Activated naive CD8-positive, alpha-beta T cell treated with anti-CD3 and anti-CD28 coated beads, Interleukin-2, amount 50 U/mL, for 24 hours (primary cell): ENCODE results near the gene MINAR1.
"Not testable (repeated sequence)": the region's sequence is repeated elsewhere in the genome, so short reads cannot be mapped to it uniquely, and the experiment has no call there.

ENCODE experiments used
- ATAC-seq: fragments of 150-1000 bp; cut with Tn5 transposase; one replicate; pipeline ENCODE4 v1.10.0; 2021
- DNase-seq: peaks from one replicate; pipeline ENCODE4 v3.0.0; 2021
- H3K27ac Mint-ChIP-seq: one replicate; pipeline ENCODE4 v1.8.0; 2021; ENCODE audit warnings: mild to moderate bottlenecking, mixed read lengths
- H3K27me3 Mint-ChIP-seq: one replicate; pipeline ENCODE4 v1.8.0; 2021; ENCODE audit warnings: mixed read lengths
- H3K36me3 Mint-ChIP-seq: one replicate; pipeline ENCODE4 v1.8.0; 2021; ENCODE audit warnings: low read depth, mixed read lengths
- H3K4me1 Mint-ChIP-seq: one replicate; pipeline ENCODE4 v1.8.0; 2021; ENCODE audit warnings: mixed read lengths
- H3K4me3 Mint-ChIP-seq: one replicate; pipeline ENCODE4 v1.8.0; 2021; ENCODE audit warnings: mild to moderate bottlenecking, moderate library complexity, mixed read lengths
- H3K9me3 Mint-ChIP-seq: one replicate; pipeline ENCODE4 v1.8.0; 2021; ENCODE audit warnings: mixed read lengths

MINAR1 gene

GRCh38 chr15:79416876-79417275 lies 15.3 kb upstream of the MINAR1 start:
- peaks cover 8% of the 10 kb centered on the region for H3K36me3 Mint-ChIP-seq

GRCh38 chr15:79418693-79419279 lies 13.3 kb upstream of the MINAR1 start:
- Mint-ChIP-seq H3K4me1 (no peaks in the 10 kb centered on the region), H3K27me3 (no peaks in the 10 kb centered on the region), H3K4me3 (no peak overlapping the region), H3K27ac (no peak overlapping the region), H3K9me3 (no peaks in the 10 kb centered on the region), H3K36me3 (no peaks in the 10 kb centered on the region)
- DNase-seq (no peak), ATAC-seq (no peak)

More at GRCh38 chr15:79416876-79417275, 15.3 kb upstream of the MINAR1 start:
- no peak overlapping the region for H3K4me3 Mint-ChIP-seq
- DNase-seq (no peak), ATAC-seq (no peak)
- no peaks in the 10 kb centered on the region for H3K27me3 Mint-ChIP-seq
- H3K4me1 Mint-ChIP-seq: no peaks in the 10 kb centered on the region
- no peaks in the 10 kb centered on the region for H3K9me3 Mint-ChIP-seq
- H3K27ac Mint-ChIP-seq: no peak overlapping the region

- Mint-ChIP-seq H3K27me3 (peaks cover 21% of the 10 kb centered on the region), H3K36me3 (peaks cover 2% of the 10 kb centered on the region), H3K9me3 (no peaks in the 10 kb centered on the region), H3K4me3 (no peak overlapping the region), H3K4me1 (no peaks in the 10 kb centered on the region), H3K27ac (no peak overlapping the region)
- ATAC-seq (no peak), DNase-seq (no peak)
Measured at GRCh38 chr15:79425591-79426295, 6.4 kb upstream of the MINAR1 start.

- not testable (repeated sequence) for ATAC-seq, H3K4me3 Mint-ChIP-seq, H3K4me1 Mint-ChIP-seq, H3K9me3 Mint-ChIP-seq, H3K36me3 Mint-ChIP-seq, DNase-seq, H3K27ac Mint-ChIP-seq
- H3K27me3 Mint-ChIP-seq: peaks cover 28% of the 10 kb centered on the region
Measured at GRCh38 chr15:79426899-79427298, 5.2 kb upstream of the MINAR1 start.

GRCh38 chr15:79427781-79428598 lies 4.1 kb upstream of the MINAR1 start:
- Mint-ChIP-seq H3K27ac (no peak overlapping the region), H3K4me1 (peaks cover 5% of the 10 kb centered on the region), H3K9me3 (no peaks in the 10 kb centered on the region), H3K4me3 (no peak overlapping the region), H3K36me3 (peaks cover 2% of the 10 kb centered on the region), H3K27me3 (peaks cover 35% of the 10 kb centered on the region)
- DNase-seq (no peak), ATAC-seq (no peak)

GRCh38 chr15:79430901-79431635 lies 1.1 kb upstream of the MINAR1 start:
- no peaks in the 10 kb centered on the region for H3K9me3 Mint-ChIP-seq
- no peaks in the 10 kb centered on the region for H3K36me3 Mint-ChIP-seq
- peaks cover 52% of the 10 kb centered on the region for H3K27me3 Mint-ChIP-seq
- DNase-seq: no peak
- no peak for ATAC-seq
- H3K27ac Mint-ChIP-seq: no peak overlapping the region
- no peak overlapping the region for H3K4me3 Mint-ChIP-seq
- peaks cover 5% of the 10 kb centered on the region for H3K4me1 Mint-ChIP-seq

- H3K27me3 Mint-ChIP-seq: peaks cover 52% of the 10 kb centered on the region
- H3K9me3 Mint-ChIP-seq: peaks cover 4% of the 10 kb centered on the region
- H3K36me3 Mint-ChIP-seq: no peaks in the 10 kb centered on the region
- H3K4me1 Mint-ChIP-seq: peaks cover 5% of the 10 kb centered on the region
- DNase-seq: no peak
- H3K4me3 Mint-ChIP-seq: no peak overlapping the region
- ATAC-seq: peak; percentile 33
- no peak overlapping the region for H3K27ac Mint-ChIP-seq
Measured at GRCh38 chr15:79432345-79433275, 474 bp downstream of the MINAR1 start.

GRCh38 chr15:79433276-79433990 lies 1.3 kb downstream of the MINAR1 start:
- no peak overlapping the region for H3K27ac Mint-ChIP-seq
- no peak overlapping the region for H3K4me3 Mint-ChIP-seq
- H3K36me3 Mint-ChIP-seq: no peaks in the 10 kb centered on the region
- H3K4me1 Mint-ChIP-seq: peaks cover 5% of the 10 kb centered on the region
- peaks cover 48% of the 10 kb centered on the region for H3K27me3 Mint-ChIP-seq
- ATAC-seq (no peak), DNase-seq (no peak)
- peaks cover 4% of the 10 kb centered on the region for H3K9me3 Mint-ChIP-seq

- H3K9me3 Mint-ChIP-seq: peaks cover 4% of the 10 kb centered on the region
- H3K27me3 Mint-ChIP-seq: peaks cover 43% of the 10 kb centered on the region
- no peaks in the 10 kb centered on the region for H3K36me3 Mint-ChIP-seq
- ATAC-seq: no peak
- DNase-seq: no peak
- H3K4me3 Mint-ChIP-seq: no peak overlapping the region
- peaks cover 5% of the 10 kb centered on the region for H3K4me1 Mint-ChIP-seq
- H3K27ac Mint-ChIP-seq: no peak overlapping the region
Measured at GRCh38 chr15:79434361-79434760, 2.2 kb downstream of the MINAR1 start.

- no peak overlapping the region for H3K27ac Mint-ChIP-seq
- H3K27me3 Mint-ChIP-seq: peaks cover 28% of the 10 kb centered on the region
- no peak overlapping the region for H3K4me3 Mint-ChIP-seq
Measured at GRCh38 chr15:79436037-79436780, 4.1 kb downstream of the MINAR1 start.

GRCh38 chr15:79437275-79438000 lies 5.3 kb downstream of the MINAR1 start:
- Mint-ChIP-seq H3K27ac (peak overlapping the region; percentile 72), H3K9me3 (peaks cover 4% of the 10 kb centered on the region), H3K4me3 (no peak overlapping the region), H3K36me3 (no peaks in the 10 kb centered on the region), H3K27me3 (peaks cover 24% of the 10 kb centered on the region), H3K4me1 (no peaks in the 10 kb centered on the region)
- no peak for DNase-seq
- ATAC-seq: no peak

More at GRCh38 chr15:79436037-79436780, 4.1 kb downstream of the MINAR1 start:
- DNase-seq: no peak
- H3K9me3 Mint-ChIP-seq: peaks cover 4% of the 10 kb centered on the region
- H3K4me1 Mint-ChIP-seq: peaks cover 3% of the 10 kb centered on the region
- no peak for ATAC-seq
- no peaks in the 10 kb centered on the region for H3K36me3 Mint-ChIP-seq

- DNase-seq (no peak), ATAC-seq (no peak)
- no peaks in the 10 kb centered on the region for H3K36me3 Mint-ChIP-seq
- H3K4me3 Mint-ChIP-seq: no peak overlapping the region
- no peak overlapping the region for H3K27ac Mint-ChIP-seq
- H3K4me1 Mint-ChIP-seq: no peaks in the 10 kb centered on the region
- peaks cover 4% of the 10 kb centered on the region for H3K9me3 Mint-ChIP-seq
- peaks cover 6% of the 10 kb centered on the region for H3K27me3 Mint-ChIP-seq
Measured at GRCh38 chr15:79439236-79439635, 7.1 kb downstream of the MINAR1 start.
